ENCODE results near the gene METRN.
"Not testable (repeated sequence)": the region's sequence is repeated elsewhere in the genome, so short reads cannot be mapped to it uniquely, and the experiment has no call there.

GRCh38 chr16:691242-691641, 23.7 kb upstream of the METRN start:
- TF ChIP-seq USF2 (IDR thresholded peaks at IDR 0.05; ENCODE audit: low read depth, low read length); CTCF (conservative IDR thresholded peaks at IDR 0.05; ENCODE audit: low read depth, low read length); MAZ (IDR thresholded peaks at IDR 0.05; ENCODE audit: borderline replicate concordance, low read depth, low read length); RFX5 (IDR thresholded peaks at IDR 0.05; ENCODE audit: low read depth, low read length); POLR2A (IDR thresholded peaks at IDR 0.05; ENCODE audit: low read depth, low read length); RCOR1 (IDR thresholded peaks at IDR 0.05; ENCODE audit: insufficient replicate concordance, low read length): not testable (repeated sequence)
